ENCODE measurements around the gene PDXK. TPM values are rescaled to one million over a fixed set of nuclear protein-coding genes. Genes with fewer than 3 reads are reported as not detected.

The PDXK gene
- total RNA-seq, 1 experiment from 2014 or later = 114 TPM

DNA sequence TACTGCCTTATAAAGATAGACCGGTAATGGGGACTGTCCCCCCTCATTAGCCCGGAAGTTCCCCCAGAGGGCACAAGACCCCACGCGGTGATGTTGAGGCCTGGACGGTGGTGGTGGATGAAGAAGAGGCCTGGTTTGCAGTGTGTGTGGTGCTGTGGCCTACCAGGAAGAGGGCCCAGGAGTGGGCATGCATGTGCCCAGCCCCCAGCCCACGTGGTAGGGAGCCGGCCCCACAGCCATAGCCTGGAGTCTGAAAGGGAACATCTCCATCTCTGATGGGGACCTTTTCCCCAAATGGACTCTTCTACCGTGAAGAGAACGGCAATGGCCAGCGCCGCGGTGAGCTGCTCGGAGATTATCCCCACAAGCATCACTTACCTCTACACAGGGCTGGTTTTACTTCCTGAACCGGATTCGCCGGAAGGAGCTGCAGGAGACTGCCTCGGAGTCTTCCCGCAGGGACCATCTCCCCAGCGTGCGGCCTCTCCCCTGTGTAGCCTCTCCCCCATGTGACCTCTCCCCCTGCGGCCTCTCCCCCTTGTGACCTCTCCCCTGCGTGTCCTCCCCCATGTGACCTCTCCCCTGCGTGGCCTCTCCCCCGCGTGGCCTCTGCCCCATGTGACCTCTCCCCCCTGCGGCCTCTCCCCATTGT is 91.0 kb downstream of the PDXK start:
- Histone ChIP-seq H3K4me1 (ENCODE audit: insufficient read depth, low read length, poor library complexity, severe bottlenecking) (peaks cover 22% of the 10 kb centered on the region), H3K9me3 (ENCODE audit: low read depth, low read length, poor library complexity, severe bottlenecking) (no peaks in the 10 kb centered on the region), H3K4me3 (ENCODE audit: low read depth, low read length, poor library complexity, severe bottlenecking) (no peak overlapping the region), H3K36me3 (ENCODE audit: insufficient read depth, low read length, poor library complexity, severe bottlenecking) (no peaks in the 10 kb centered on the region), H3K27ac (ENCODE audit: low read depth, low read length, poor library complexity, severe bottlenecking) (no peak overlapping the region), H3K27me3 (replicated peaks; ENCODE audit: insufficient read depth, low read depth, low read length, poor library complexity) (no peaks in the 10 kb centered on the region)
- ChIA-PET CTCF (interaction anchor here (0.9 to 2.2 kb wide), 2 partner anchors 165 to 488 kb away, joined by 3 to 14 read pairs; no protein-coding TSS in a partner anchor), POLR2A (ENCODE audit: low non-redundant PET) (no interaction called here)
- TF ChIP-seq, protein P1, sequence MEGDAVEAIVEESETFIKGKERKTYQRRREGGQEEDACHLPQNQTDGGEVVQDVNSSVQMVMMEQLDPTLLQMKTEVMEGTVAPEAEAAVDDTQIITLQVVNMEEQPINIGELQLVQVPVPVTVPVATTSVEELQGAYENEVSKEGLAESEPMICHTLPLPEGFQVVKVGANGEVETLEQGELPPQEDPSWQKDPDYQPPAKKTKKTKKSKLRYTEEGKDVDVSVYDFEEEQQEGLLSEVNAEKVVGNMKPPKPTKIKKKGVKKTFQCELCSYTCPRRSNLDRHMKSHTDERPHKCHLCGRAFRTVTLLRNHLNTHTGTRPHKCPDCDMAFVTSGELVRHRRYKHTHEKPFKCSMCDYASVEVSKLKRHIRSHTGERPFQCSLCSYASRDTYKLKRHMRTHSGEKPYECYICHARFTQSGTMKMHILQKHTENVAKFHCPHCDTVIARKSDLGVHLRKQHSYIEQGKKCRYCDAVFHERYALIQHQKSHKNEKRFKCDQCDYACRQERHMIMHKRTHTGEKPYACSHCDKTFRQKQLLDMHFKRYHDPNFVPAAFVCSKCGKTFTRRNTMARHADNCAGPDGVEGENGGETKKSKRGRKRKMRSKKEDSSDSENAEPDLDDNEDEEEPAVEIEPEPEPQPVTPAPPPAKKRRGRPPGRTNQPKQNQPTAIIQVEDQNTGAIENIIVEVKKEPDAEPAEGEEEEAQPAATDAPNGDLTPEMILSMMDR (conservative IDR thresholded peaks at IDR 0.05; ENCODE audit: low read depth, low read length) = no peak
- TF ChIP-seq EZH2 (IDR thresholded peaks at IDR 0.05; ENCODE audit: borderline replicate concordance, low read depth, low read length, poor library complexity, severe bottlenecking) = no peak
- no TSS peak for BruUV-seq (replicated peaks)
- intact Hi-C loops (cut with micrococcal nuclease; ENCODE audit: unreplicated experiment) = loop anchor here (1.0 to 10.0 kb wide), 3 partner anchors 55 to 487 kb away; partner anchors contain the start of gene AGPAT3
- DNase-seq (ENCODE audit: low spot score) = no peak

DNA sequence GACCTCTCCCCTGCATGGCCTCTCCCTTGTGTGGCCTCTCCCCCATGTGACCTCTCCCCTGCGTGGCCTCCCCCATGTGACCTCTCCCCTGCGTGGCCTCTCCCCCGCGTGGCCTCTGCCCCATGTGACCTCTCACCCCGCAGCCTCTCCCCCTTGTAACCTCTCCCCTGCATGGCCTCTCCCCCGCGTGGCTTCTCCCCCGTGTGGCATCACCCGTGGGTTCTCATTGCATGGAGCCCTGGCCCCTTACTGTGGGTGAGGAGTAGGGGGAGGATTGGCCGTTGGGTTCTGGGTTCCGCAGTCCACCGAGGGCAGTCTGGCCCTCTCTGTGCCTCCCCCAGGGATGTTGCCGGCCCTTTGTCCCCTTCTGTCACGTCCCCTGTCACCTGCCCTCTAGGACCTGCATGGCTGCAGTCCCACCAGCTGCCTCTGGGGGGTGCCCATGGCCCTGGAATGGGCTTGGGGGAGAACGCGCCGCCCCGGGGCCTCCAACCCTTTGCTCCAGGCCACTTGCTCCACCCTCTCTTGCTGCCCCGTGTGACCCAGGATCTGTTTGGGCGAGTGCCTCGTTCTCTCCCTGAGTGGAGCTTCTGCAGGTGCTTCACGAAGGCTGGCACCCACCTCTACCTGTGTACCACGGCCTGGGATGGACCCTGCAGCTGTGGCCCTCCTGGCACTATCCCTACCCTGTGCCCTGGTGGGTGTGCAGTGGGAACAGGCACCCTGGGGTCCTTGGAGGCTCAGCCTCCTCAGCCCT is 91.8 kb downstream of the PDXK start:
- CTCF ChIA-PET = interaction anchor here (0.9 to 2.2 kb wide), 2 partner anchors 165 to 487 kb away, joined by 3 to 14 read pairs; no protein-coding TSS in a partner anchor
- TF ChIP-seq, protein P1 (conservative IDR thresholded peaks at IDR 0.05; ENCODE audit: low read depth, low read length) = peak; percentile 98
- no peak for TF ChIP-seq EZH2 (IDR thresholded peaks at IDR 0.05; ENCODE audit: borderline replicate concordance, low read depth, low read length, poor library complexity, severe bottlenecking)
- peak; percentile 80 for DNase-seq (ENCODE audit: low spot score)
- Histone ChIP-seq H3K36me3 (ENCODE audit: insufficient read depth, low read length, poor library complexity, severe bottlenecking) (no peaks in the 10 kb centered on the region), H3K27ac (ENCODE audit: low read depth, low read length, poor library complexity, severe bottlenecking) (no peak overlapping the region), H3K4me1 (ENCODE audit: insufficient read depth, low read length, poor library complexity, severe bottlenecking) (peaks cover 22% of the 10 kb centered on the region), H3K27me3 (replicated peaks; ENCODE audit: insufficient read depth, low read depth, low read length, poor library complexity) (no peaks in the 10 kb centered on the region), H3K4me3 (ENCODE audit: low read depth, low read length, poor library complexity, severe bottlenecking) (no peak overlapping the region), H3K9me3 (ENCODE audit: low read depth, low read length, poor library complexity, severe bottlenecking) (no peaks in the 10 kb centered on the region)
- BruUV-seq (replicated peaks) = no TSS peak
- POLR2A ChIA-PET (ENCODE audit: low non-redundant PET) = no interaction called here
- intact Hi-C loops (cut with micrococcal nuclease; ENCODE audit: unreplicated experiment) = loop anchor here (1.0 to 10.0 kb wide), 3 partner anchors 54 to 487 kb away; partner anchors contain the start of gene AGPAT3

DNA sequence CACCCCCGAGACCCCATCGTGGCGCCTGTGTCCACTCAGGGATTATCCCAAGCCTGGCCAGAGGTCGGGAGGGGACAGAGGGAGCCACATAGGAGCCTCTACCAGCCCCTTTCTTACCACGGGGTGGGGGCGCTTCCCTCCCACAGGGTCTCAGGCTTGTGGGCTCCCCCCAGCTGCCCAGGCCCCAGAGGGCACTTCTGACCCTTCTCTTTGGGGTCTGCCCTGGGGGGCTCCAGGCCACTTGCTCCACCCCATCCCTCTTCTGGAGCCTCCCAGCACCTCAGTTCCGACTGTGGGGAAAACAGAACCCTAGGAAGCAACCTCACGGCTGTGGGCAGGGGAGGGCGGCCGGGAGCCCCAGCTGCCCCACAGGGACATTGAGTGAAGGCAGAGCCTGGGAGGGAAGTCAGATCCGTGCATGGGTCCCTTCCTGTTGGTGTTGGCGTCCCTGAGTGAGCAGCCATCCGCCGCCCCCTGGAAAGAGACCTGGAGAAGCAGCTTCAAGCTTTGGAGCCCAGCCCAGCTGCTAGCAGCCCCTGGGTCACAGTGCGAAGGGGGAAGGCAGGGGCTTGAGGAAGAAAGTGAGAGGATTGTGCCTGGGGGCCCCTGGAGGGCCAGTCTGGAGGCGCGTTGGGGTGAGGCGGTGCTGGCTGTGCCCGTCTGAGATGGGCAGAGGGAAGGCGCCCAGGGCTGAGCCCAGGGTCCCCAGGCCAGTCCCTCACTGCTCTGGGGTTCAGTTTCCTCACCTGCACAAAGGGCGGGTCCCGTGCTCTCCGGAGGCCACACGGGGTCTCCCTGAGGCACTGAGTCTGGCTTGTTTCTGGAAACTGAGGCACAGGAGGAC is 92.6 kb downstream of the PDXK start:
- TF ChIP-seq, protein P1 (conservative IDR thresholded peaks at IDR 0.05; ENCODE audit: low read depth, low read length) = no peak
- TF ChIP-seq EZH2 (IDR thresholded peaks at IDR 0.05; ENCODE audit: borderline replicate concordance, low read depth, low read length, poor library complexity, severe bottlenecking) = no peak
- CTCF ChIA-PET = interaction anchor here (1.0 to 2.2 kb wide), 2 partner anchors 164 to 487 kb away, joined by 3 to 14 read pairs; no protein-coding TSS in a partner anchor
- intact Hi-C loops (cut with micrococcal nuclease; ENCODE audit: unreplicated experiment) = loop anchor here (5.0 to 10.0 kb wide), 2 partner anchors 53 to 486 kb away; partner anchors contain the start of gene AGPAT3
- no peaks in the 10 kb centered on the region for H3K9me3 ChIP-seq (ENCODE audit: low read depth, low read length, poor library complexity, severe bottlenecking)
- H3K4me1 ChIP-seq (ENCODE audit: insufficient read depth, low read length, poor library complexity, severe bottlenecking) = peaks cover 22% of the 10 kb centered on the region
- no peak overlapping the region for H3K27ac ChIP-seq (ENCODE audit: low read depth, low read length, poor library complexity, severe bottlenecking)
- DNase-seq (ENCODE audit: low spot score) = no peak
- H3K27me3 ChIP-seq (replicated peaks; ENCODE audit: insufficient read depth, low read depth, low read length, poor library complexity) = no peaks in the 10 kb centered on the region
- H3K4me3 ChIP-seq (ENCODE audit: low read depth, low read length, poor library complexity, severe bottlenecking) = peak overlapping the region; percentile 21
- POLR2A ChIA-PET (ENCODE audit: low non-redundant PET) = interaction anchor here (0.6 kb wide), 1 partner anchor 13 kb away, joined by 3 read pairs; no protein-coding TSS in a partner anchor
- no peaks in the 10 kb centered on the region for H3K36me3 ChIP-seq (ENCODE audit: insufficient read depth, low read length, poor library complexity, severe bottlenecking)
- BruUV-seq (replicated peaks) = no TSS peak

Measured in A673 (cell line).